Mesenteric fat pad (tissue), 1 donor: Measurements from ENCODE around the gene TRAF3. TPM values are rescaled to one million over a fixed set of nuclear protein-coding genes. Genes with fewer than 3 reads are reported as not detected.

Experiments used
- DNase-seq: peaks from one replicate; pipeline ENCODE4 v3.0.0-alpha.2; 2020; ENCODE audit warnings: low spot score
- total RNA-seq: library from RNA; stranded (reverse); fragmentation: NEBNext Ultra II Directional; extraction: Animal tissue kit (Norgen Biotek cat#: 25700); gene quantifications from one replicate; pipeline ENCODE4 v1.2.1, GENCODE V29; 2021
- donor health status: DM: yes; HTN: yes; CAD: no.

Gene TRAF3
- total RNA-seq, 1 donor from 2014 or later: 33.3 TPM

- no peak for DNase-seq
Measured at GRCh38 chr14:102907303-102907844, 130.1 kb downstream of the TRAF3 start.

GRCh38 chr14:102907980-102908730 is 130.9 kb downstream of the TRAF3 start:
- DNase-seq: no peak

- DNase-seq: no peak
Measured at GRCh38 chr14:102908766-102909455, 131.7 kb downstream of the TRAF3 start.

GRCh38 chr14:102909462-102909861 is 132.2 kb downstream of the TRAF3 start:
- no peak for DNase-seq

GRCh38 chr14:102909911-102910310 is 132.7 kb downstream of the TRAF3 start:
- DNase-seq: no peak

GRCh38 chr14:102910442-102910841 is 133.2 kb downstream of the TRAF3 start:
- no peak for DNase-seq

- DNase-seq: no peak
Measured at GRCh38 chr14:102911541-102911951, 134.3 kb downstream of the TRAF3 start.

- DNase-seq: no peak
Measured at GRCh38 chr14:102911991-102912761, 134.9 kb downstream of the TRAF3 start.

- DNase-seq: no peak
Measured at GRCh38 chr14:102913341-102914211, 136.3 kb downstream of the TRAF3 start.

GRCh38 chr14:102914474-102915291 is 137.4 kb downstream of the TRAF3 start:
- DNase-seq: no peak

- DNase-seq: no peak
Measured at GRCh38 chr14:102915292-102916110, 138.3 kb downstream of the TRAF3 start.

- no peak for DNase-seq
Measured at GRCh38 chr14:102916347-102917055, 139.3 kb downstream of the TRAF3 start.

- no peak for DNase-seq
Measured at GRCh38 chr14:102917056-102917385, 139.8 kb downstream of the TRAF3 start.

GRCh38 chr14:102917469-102918211 is 140.4 kb downstream of the TRAF3 start:
- no peak for DNase-seq

- DNase-seq: no peak
Measured at GRCh38 chr14:102918438-102918837, 141.2 kb downstream of the TRAF3 start.

GRCh38 chr14:102920273-102920997 is 143.2 kb downstream of the TRAF3 start:
- no peak for DNase-seq

- no peak for DNase-seq
Measured at GRCh38 chr14:102920998-102921304, 143.7 kb downstream of the TRAF3 start.
